GM23248 (cell line): ENCODE results near the gene P2RX7. TPM values are rescaled to one million over a fixed set of nuclear protein-coding genes. Genes with fewer than 3 reads are reported as not detected.
A peak's percentile ranks its signal among the peaks of the same experiment; 100 is the strongest.

Source experiments
- DNase-seq: peaks from one replicate; pipeline ENCODE4 v3.0.0-alpha.2; 2015
- H2AFZ ChIP-seq: fragments of 200-600 bp; sonication (generic); 2 replicates; pipeline ENCODE4 v1.6.1; 2016; ENCODE audit warnings: antibody characterized with exemption
- H3F3A ChIP-seq: fragments of 200-600 bp; sonication (generic); 2 replicates; pipeline ENCODE4 v1.6.1; 2016; ENCODE audit warnings: mild to moderate bottlenecking, antibody characterized with exemption, mixed run types; ENCODE audit not compliant: insufficient read depth
- H3K27ac ChIP-seq: fragments of 200-600 bp; sonication (generic); 2 replicates; pipeline ENCODE4 v1.5.1; 2016; ENCODE audit warnings: mild to moderate bottlenecking
- H3K27me3 ChIP-seq: fragments of 200-600 bp; sonication (generic); replicated peaks from 2 replicates; pipeline ENCODE4 v1.6.1; 2016; ENCODE audit warnings: mild to moderate bottlenecking; ENCODE audit not compliant: insufficient read depth
- H3K36me3 ChIP-seq: fragments of 200-600 bp; sonication (generic); 2 replicates; pipeline ENCODE4 v1.6.1; 2016; ENCODE audit warnings: low read depth, mild to moderate bottlenecking
- H3K4me1 ChIP-seq: fragments of 200-600 bp; sonication (generic); 2 replicates; pipeline ENCODE4 v1.6.1; 2016; ENCODE audit warnings: mild to moderate bottlenecking; ENCODE audit not compliant: insufficient read depth
- H3K4me2 ChIP-seq: fragments of 200-600 bp; sonication (generic); one replicate; pipeline ENCODE4 v1.6.1; 2016; ENCODE audit warnings: mild to moderate bottlenecking; ENCODE audit not compliant: unreplicated experiment
- H3K4me3 ChIP-seq: fragments of 200-600 bp; sonication (generic); 2 replicates; pipeline ENCODE4 v1.5.1; 2016; ENCODE audit warnings: mild to moderate bottlenecking
- H3K79me2 ChIP-seq: fragments of 200-600 bp; sonication (generic); 2 replicates; pipeline ENCODE4 v1.6.1; 2016; ENCODE audit warnings: mild to moderate bottlenecking; ENCODE audit not compliant: insufficient read depth
- H3K9ac ChIP-seq: fragments of 200-600 bp; sonication (generic); 2 replicates; pipeline ENCODE4 v1.6.1; 2016; ENCODE audit warnings: mild to moderate bottlenecking
- H3K9me2 ChIP-seq: fragments of 200-600 bp; sonication (generic); 2 replicates; pipeline ENCODE4 v1.6.1; 2016; ENCODE audit warnings: mixed run types, mild to moderate bottlenecking, moderate library complexity; ENCODE audit not compliant: insufficient read depth
- H3K9me3 ChIP-seq: fragments of 200-600 bp; sonication (generic); one replicate; pipeline ENCODE4 v1.6.1; 2017; ENCODE audit warnings: low read depth
- H4K20me1 ChIP-seq: fragments of 200-600 bp; sonication (generic); 2 replicates; pipeline ENCODE4 v1.6.0; 2016; ENCODE audit not compliant: insufficient read depth
- EZH2 ChIP-seq: fragments of 200-600 bp; sonication (generic); IDR thresholded peaks from 2 replicates; pipeline ENCODE4 v1.6.1; 2018; ENCODE audit warnings: antibody characterized with exemption, mild to moderate bottlenecking; ENCODE audit not compliant: insufficient read depth, poor library complexity, severe bottlenecking
- EZH2phosphoT487 ChIP-seq: fragments of 200-600 bp; sonication (generic); IDR thresholded peaks from 2 replicates; pipeline ENCODE4 v1.6.1; 2018; ENCODE audit warnings: antibody characterized with exemption, moderate library complexity, mild to moderate bottlenecking, low read depth; ENCODE audit not compliant: insufficient read depth
- WGBS, 2 experiments: methylation state at CpG; one replicate each; pipeline ENCODE4 v1.1.6; 2015 to 2017; ENCODE audit warnings: low lambda C conversion rate in 2 of 2, low coverage in 1 of 2; ENCODE audit errors: missing lambda C conversion rate in 2 of 2; 5-methylcytosine and 5-hydroxymethylcytosine counted together
- in situ Hi-C: fragments of 300-500 bp; cut with MboI; formaldehyde crosslinking; loops from 2 replicates; pipeline ENCODE4 v1.15.0; 2020
- polyA plus RNA-seq: library from polyadenylated mRNA; unstranded; fragments of >200 nt; fragmentation: Nextera tagmentation; extraction: Ambion mirVana; gene quantifications from 2 replicates; pipeline ENCODE4 v1.2.1, GENCODE V29; 2016
- total RNA-seq: library from RNA; depleted of rRNA; stranded (reverse); fragments of >200 nt; shearing (Covaris generic); gene quantifications from 2 replicates; pipeline ENCODE4 v1.2.3, GENCODE V29; 2014

The P2RX7 gene
- total and polyA plus RNA-seq, 2 experiments from 2014 or later = 0.53 to 0.54 TPM

- H3K9me2 ChIP-seq = no peaks in the 10 kb centered on the region
- H3K27me3 ChIP-seq = no peaks in the 10 kb centered on the region
- no peak for TF ChIP-seq EZH2phosphoT487
- TF ChIP-seq EZH2 = no peak
- no peaks in the 10 kb centered on the region for H3K9me3 ChIP-seq
- peaks cover 5% of the 10 kb centered on the region for H3F3A ChIP-seq
- no peak overlapping the region for H3K27ac ChIP-seq
- no peaks in the 10 kb centered on the region for H4K20me1 ChIP-seq
- H3K9ac ChIP-seq = no peak overlapping the region
- no peaks in the 10 kb centered on the region for H3K79me2 ChIP-seq
- H3K4me1 ChIP-seq = peaks cover 14% of the 10 kb centered on the region
- in situ Hi-C loops = no loop called here
- no peak overlapping the region for H3K4me2 ChIP-seq
- DNase-seq = no peak
- H3K4me3 ChIP-seq = no peak overlapping the region
- H2AFZ ChIP-seq = no peak overlapping the region
- 93 to 98% methylated on average over 2 of the region's 2 CpGs for WGBS, 2 experiments
- no peaks in the 10 kb centered on the region for H3K36me3 ChIP-seq
Measured at GRCh38 chr12:121186826-121187225, 54.1 kb downstream of the P2RX7 start.

GRCh38 chr12:121187501-121187900 is 54.8 kb downstream of the P2RX7 start:
- in situ Hi-C loops = no loop called here
- H3K9me3 ChIP-seq = no peaks in the 10 kb centered on the region
- H3K9me2 ChIP-seq = no peaks in the 10 kb centered on the region
- H4K20me1 ChIP-seq = no peaks in the 10 kb centered on the region
- DNase-seq = no peak
- H3K4me1 ChIP-seq = peaks cover 14% of the 10 kb centered on the region
- no peak overlapping the region for H3K4me3 ChIP-seq
- H3K27ac ChIP-seq = no peak overlapping the region
- no peaks in the 10 kb centered on the region for H3K27me3 ChIP-seq
- H3K36me3 ChIP-seq = no peaks in the 10 kb centered on the region
- no peak overlapping the region for H3K9ac ChIP-seq
- H3K4me2 ChIP-seq = no peak overlapping the region
- H2AFZ ChIP-seq = no peak overlapping the region
- WGBS, 2 experiments = 91 to 92% methylated on average over 7 of the region's 7 CpGs
- no peaks in the 10 kb centered on the region for H3K79me2 ChIP-seq
- no peak for TF ChIP-seq EZH2phosphoT487
- TF ChIP-seq EZH2 = no peak
- peaks cover 5% of the 10 kb centered on the region for H3F3A ChIP-seq

- Histone ChIP-seq H3K4me1 (peaks cover 14% of the 10 kb centered on the region), H3K27me3 (no peaks in the 10 kb centered on the region), H3K9ac (no peak overlapping the region), H3K79me2 (no peaks in the 10 kb centered on the region), H4K20me1 (no peaks in the 10 kb centered on the region), H3K4me2 (no peak overlapping the region), H3K4me3 (no peak overlapping the region), H3K36me3 (no peaks in the 10 kb centered on the region), H3F3A (peaks cover 5% of the 10 kb centered on the region), H3K9me3 (no peaks in the 10 kb centered on the region), H3K27ac (no peak overlapping the region), H2AFZ (no peak overlapping the region), H3K9me2 (no peaks in the 10 kb centered on the region)
- 88 to 100% methylated on average over 2 of the region's 2 CpGs for WGBS, 2 experiments
- no peak for TF ChIP-seq EZH2phosphoT487
- in situ Hi-C loops = no loop called here
- DNase-seq = no peak
Measured at GRCh38 chr12:121188227-121188626, 55.6 kb downstream of the P2RX7 start.

- Histone ChIP-seq H4K20me1 (no peaks in the 10 kb centered on the region), H3K9me2 (no peaks in the 10 kb centered on the region), H3K9me3 (no peaks in the 10 kb centered on the region), H3K79me2 (no peaks in the 10 kb centered on the region), H2AFZ (no peak overlapping the region), H3K27me3 (no peaks in the 10 kb centered on the region), H3K4me1 (peaks cover 14% of the 10 kb centered on the region), H3K4me3 (no peak overlapping the region), H3K27ac (no peak overlapping the region), H3F3A (peaks cover 5% of the 10 kb centered on the region), H3K36me3 (no peaks in the 10 kb centered on the region), H3K4me2 (no peak overlapping the region), H3K9ac (no peak overlapping the region)
- 93 to 95% methylated on average over 9 of the region's 9 CpGs for WGBS, 2 experiments
- in situ Hi-C loops = no loop called here
- TF ChIP-seq EZH2phosphoT487 (no peak), EZH2 (no peak)
- no peak for DNase-seq
Measured at GRCh38 chr12:121189131-121189530, 56.5 kb downstream of the P2RX7 start.

- TF ChIP-seq EZH2 = no peak
- no peak for TF ChIP-seq EZH2phosphoT487
- Histone ChIP-seq H3K9me2 (no peaks in the 10 kb centered on the region), H3K4me2 (no peak overlapping the region), H3K27ac (0 out of 2 replicates have a peak overlapping the region, but pooled peaks have one; percentile 49), H2AFZ (no peak overlapping the region), H4K20me1 (no peaks in the 10 kb centered on the region), H3K27me3 (no peaks in the 10 kb centered on the region), H3K36me3 (no peaks in the 10 kb centered on the region), H3K4me3 (no peak overlapping the region), H3K4me1 (peaks cover 14% of the 10 kb centered on the region), H3K79me2 (no peaks in the 10 kb centered on the region), H3F3A (peaks cover 5% of the 10 kb centered on the region), H3K9me3 (no peaks in the 10 kb centered on the region), H3K9ac (no peak overlapping the region)
- DNase-seq = no peak
- in situ Hi-C loops = no loop called here
- 91 to 94% methylated on average over 9 of the region's 9 CpGs for WGBS, 2 experiments
Measured at GRCh38 chr12:121189619-121190155, 57.0 kb downstream of the P2RX7 start.
